ENCODE results near the gene SLC35B4. TPM values are rescaled to one million over a fixed set of nuclear protein-coding genes. Genes with fewer than 3 reads are reported as not detected.

SLC35B4 gene
- total RNA-seq, 1 experiment from 2014 or later, result 21.6 TPM

GRCh38 chr7:134313543-134313942 lies 3.2 kb downstream of the SLC35B4 start:
- in situ Hi-C loops (cut with HindIII; ENCODE audit: low pct_unique_long_range_greater_than_20kb, low sequenced_read_pairs), result no loop called here
- CTCF ChIA-PET, result no interaction called here

GRCh38 chr7:134312717-134313116 lies 4.0 kb downstream of the SLC35B4 start:
- DNase-seq (ENCODE audit: low read depth, low spot score) (no peak), ATAC-seq (no peak)
- Histone ChIP-seq H3K9me3 (ENCODE audit: control insufficient read depth, insufficient read depth, low read depth, low read length) (no peaks in the 10 kb centered on the region), H3K27ac (ENCODE audit: low read length) (no peak overlapping the region), H3K4me1 (ENCODE audit: control insufficient read depth, insufficient read depth, low read length) (peaks cover 9% of the 10 kb centered on the region), H3K36me3 (ENCODE audit: control insufficient read depth, insufficient read depth, low read length) (no peaks in the 10 kb centered on the region), H3K4me3 (ENCODE audit: low read depth in 2 of 2, low read length in 2 of 2) (no peak overlapping the region), H3K27me3 (ENCODE audit: control insufficient read depth, insufficient read depth, low read length) (no peaks in the 10 kb centered on the region)
- TF ChIP-seq POLR2AphosphoS5 (IDR thresholded peaks at IDR 0.05; ENCODE audit: low read depth, low read length) (no peak), SIN3A (IDR thresholded peaks at IDR 0.05; ENCODE audit: borderline replicate concordance, insufficient read depth, low read depth, low read length) (no peak), REST (IDR thresholded peaks at IDR 0.05; ENCODE audit: insufficient read depth in 1 of 2, low read depth in 2 of 2, low read length in 1 of 2) (no peak), TCF7L2 (IDR thresholded peaks at IDR 0.05; ENCODE audit: low read depth, low read length) (no peak), CTCF (IDR thresholded peaks at IDR 0.05) (no peak)
- BruUV-seq (replicated peaks), result no TSS peak
- intact Hi-C loops (cut with micrococcal nuclease; ENCODE audit: unreplicated experiment), result no loop called here
- ChIA-PET POLR2A (no interaction called here), CTCF (no interaction called here)
- in situ Hi-C loops (cut with HindIII; ENCODE audit: low pct_unique_long_range_greater_than_20kb, low sequenced_read_pairs), result no loop called here

More at GRCh38 chr7:134313543-134313942, 3.2 kb downstream of the SLC35B4 start:
- Histone ChIP-seq H3K27ac (ENCODE audit: low read length) (no peak overlapping the region), H3K4me3 (ENCODE audit: low read depth in 2 of 2, low read length in 2 of 2) (no peak overlapping the region), H3K4me1 (ENCODE audit: control insufficient read depth, insufficient read depth, low read length) (peaks cover 9% of the 10 kb centered on the region), H3K36me3 (ENCODE audit: control insufficient read depth, insufficient read depth, low read length) (no peaks in the 10 kb centered on the region), H3K27me3 (ENCODE audit: control insufficient read depth, insufficient read depth, low read length) (no peaks in the 10 kb centered on the region), H3K9me3 (ENCODE audit: control insufficient read depth, insufficient read depth, low read depth, low read length) (no peaks in the 10 kb centered on the region)
- DNase-seq (ENCODE audit: low read depth, low spot score) (no peak), ATAC-seq (no peak)
- TF ChIP-seq SIN3A (IDR thresholded peaks at IDR 0.05; ENCODE audit: borderline replicate concordance, insufficient read depth, low read depth, low read length) (no peak), POLR2AphosphoS5 (IDR thresholded peaks at IDR 0.05; ENCODE audit: low read depth, low read length) (no peak), CTCF (IDR thresholded peaks at IDR 0.05) (no peak), REST (IDR thresholded peaks at IDR 0.05; ENCODE audit: insufficient read depth in 1 of 2, low read depth in 2 of 2, low read length in 1 of 2) (no peak), TCF7L2 (IDR thresholded peaks at IDR 0.05; ENCODE audit: low read depth, low read length) (no peak)
- no TSS peak for BruUV-seq (replicated peaks)
- POLR2A ChIA-PET, result no interaction called here
- intact Hi-C loops (cut with micrococcal nuclease; ENCODE audit: unreplicated experiment), result no loop called here
